IPS-18c (cell line): ENCODE data around the gene LRRC4.
A peak's percentile ranks its signal among the peaks of the same experiment; 100 is the strongest.

Experiments
- H3K4me3 ChIP-seq: 2 replicates; pipeline ENCODE4 v1.7.0; 2013; ENCODE audit warnings: low read depth, mild to moderate bottlenecking, low read length, moderate library complexity; ENCODE audit not compliant: insufficient read depth
- H3K9me3 ChIP-seq: one replicate; pipeline ENCODE4 v1.6.1; 2013; ENCODE audit warnings: mild to moderate bottlenecking, low read length, moderate library complexity; ENCODE audit not compliant: control insufficient read depth, insufficient read depth

The LRRC4 gene

GRCh38 chr7:128037880-128038619 is 6.8 kb upstream of the LRRC4 start:
- H3K9me3 ChIP-seq = no peaks in the 10 kb centered on the region
- no peak overlapping the region for H3K4me3 ChIP-seq

GRCh38 chr7:128037081-128037480 is 5.8 kb upstream of the LRRC4 start:
- Histone ChIP-seq H3K9me3 (no peaks in the 10 kb centered on the region), H3K4me3 (no peak overlapping the region)

GRCh38 chr7:128036226-128036940 is 5.1 kb upstream of the LRRC4 start:
- H3K4me3 ChIP-seq = no peak overlapping the region

GRCh38 chr7:128035712-128036111 is 4.5 kb upstream of the LRRC4 start:
- Histone ChIP-seq H3K9me3 (no peaks in the 10 kb centered on the region), H3K4me3 (no peak overlapping the region)

More at GRCh38 chr7:128036226-128036940, 5.1 kb upstream of the LRRC4 start:
- H3K9me3 ChIP-seq = no peaks in the 10 kb centered on the region

DNA sequence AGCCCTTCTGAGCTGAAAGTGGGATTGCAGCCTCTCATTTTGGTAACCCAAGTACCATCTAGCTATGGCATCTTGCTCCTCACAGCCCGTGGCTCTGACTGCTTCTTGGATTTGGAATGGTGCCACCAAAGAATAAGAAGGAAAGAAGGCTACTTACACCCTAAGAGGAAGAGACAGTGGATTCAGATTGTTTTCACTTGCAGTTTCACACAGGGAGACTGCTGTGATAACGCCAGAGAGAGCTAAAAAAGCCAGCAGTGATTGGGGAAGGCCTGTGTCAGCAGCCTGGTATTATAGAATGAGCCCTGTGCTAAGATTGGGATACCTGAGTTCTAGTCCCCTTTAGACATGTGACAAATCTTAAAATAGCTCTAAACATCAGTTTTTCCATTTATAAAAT is 3.6 kb upstream of the LRRC4 start:
- H3K9me3 ChIP-seq = no peaks in the 10 kb centered on the region

GRCh38 chr7:128033246-128033645 is 2.0 kb upstream of the LRRC4 start:
- Histone ChIP-seq H3K4me3 (peak overlapping the region; percentile 41; the same call in 1 of the 2 replicates), H3K9me3 (no peaks in the 10 kb centered on the region)

More for the DNA sequence above, 3.6 kb upstream of the LRRC4 start:
- no peak overlapping the region for H3K4me3 ChIP-seq

DNA sequence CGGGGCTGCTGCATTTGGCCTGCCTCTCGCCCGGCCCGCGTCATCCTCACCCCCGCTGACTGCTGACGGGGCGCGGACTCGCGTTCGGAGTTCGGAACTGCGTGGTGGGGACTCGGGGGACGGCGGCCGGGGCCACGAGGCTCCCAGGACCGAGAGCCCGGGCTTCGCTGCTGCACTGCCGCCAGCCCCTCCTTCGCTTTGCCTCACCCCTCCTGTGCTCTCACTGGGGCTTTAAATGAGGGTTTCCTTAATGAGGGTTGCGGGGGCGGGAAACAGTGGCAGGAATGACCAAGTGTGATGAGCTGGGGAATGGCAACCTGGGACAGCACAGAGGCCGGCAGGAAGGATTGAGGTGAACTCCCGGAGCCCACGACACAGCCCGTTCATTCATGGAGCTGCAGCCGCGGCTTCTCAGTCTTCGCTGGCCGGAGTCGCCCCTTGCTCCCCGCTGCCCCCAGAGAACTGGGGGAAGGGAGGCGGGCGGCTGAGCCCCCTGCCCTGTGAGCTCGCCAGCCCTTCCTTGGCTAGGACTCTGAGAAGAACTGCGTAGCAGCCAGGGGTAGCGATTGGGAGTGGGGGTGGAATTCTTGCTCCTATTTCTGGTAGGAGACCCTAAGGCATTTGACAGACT is 1.5 kb upstream of the LRRC4 start:
- Histone ChIP-seq H3K9me3 (no peaks in the 10 kb centered on the region), H3K4me3 (peak overlapping the region; percentile 41)

- peak overlapping the region; percentile 62 for H3K4me3 ChIP-seq
These were observed 816 bp upstream of the LRRC4 start for GRCh38 chr7:128031901-128032604.

DNA sequence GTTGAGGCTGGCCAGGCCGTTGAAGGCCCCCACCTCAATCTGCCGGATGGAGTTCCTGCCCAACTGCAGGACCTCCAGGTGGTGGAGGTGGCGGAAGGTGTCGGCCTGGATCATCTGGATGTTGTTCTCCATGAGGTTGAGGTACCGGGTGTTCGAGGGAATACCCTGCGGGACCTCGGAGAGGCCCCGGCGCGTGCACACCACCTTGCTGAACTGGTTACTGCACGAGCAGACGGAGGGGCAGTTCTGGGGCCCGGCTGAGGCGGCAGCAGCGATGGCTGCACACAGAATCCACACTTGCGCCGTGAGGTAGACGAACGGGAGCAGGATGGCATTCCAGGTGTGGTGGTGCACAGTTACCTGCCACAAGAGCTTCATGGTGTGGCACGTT is 979 bp downstream of the LRRC4 start:
- Histone ChIP-seq H3K4me3 (peak overlapping the region; percentile 75), H3K9me3 (no peaks in the 10 kb centered on the region)

More at GRCh38 chr7:128031901-128032604, 816 bp upstream of the LRRC4 start:
- no peaks in the 10 kb centered on the region for H3K9me3 ChIP-seq

- peak overlapping the region; percentile 20; the same call in 1 of the 2 replicates for H3K4me3 ChIP-seq
- no peaks in the 10 kb centered on the region for H3K9me3 ChIP-seq
These were observed 1.7 kb downstream of the LRRC4 start for GRCh38 chr7:128029405-128029995.

DNA sequence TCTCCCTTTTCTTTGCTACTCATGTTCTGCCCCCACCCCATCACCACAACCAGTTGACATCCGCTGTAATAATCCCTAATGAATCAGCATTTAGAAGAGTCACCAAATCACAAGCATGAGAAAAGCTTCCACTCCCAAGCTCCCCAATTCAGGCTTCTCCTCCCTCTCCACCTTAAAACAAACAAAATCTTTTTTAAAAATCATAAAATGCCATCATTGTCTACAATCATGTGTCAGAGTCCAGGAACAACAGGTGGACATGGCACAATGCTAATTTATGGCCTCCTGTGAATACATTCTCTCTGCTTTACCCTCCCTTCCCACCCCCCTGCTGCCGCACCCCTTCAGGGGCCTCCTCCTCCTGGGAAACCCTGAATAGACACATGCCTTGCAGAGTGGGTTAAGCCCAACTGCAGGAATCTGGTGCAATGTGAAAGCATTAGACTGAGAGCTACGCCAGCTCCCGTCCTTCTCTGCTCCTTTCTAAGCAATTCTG is 3.7 kb downstream of the LRRC4 start:
- Histone ChIP-seq H3K4me3 (0 out of 2 replicates have a peak overlapping the region, but pooled peaks have one; percentile 20), H3K9me3 (no peaks in the 10 kb centered on the region)

- Histone ChIP-seq H3K9me3 (no peaks in the 10 kb centered on the region), H3K4me3 (no peak overlapping the region)
These were observed 4.7 kb downstream of the LRRC4 start for GRCh38 chr7:128026551-128026950.

DNA sequence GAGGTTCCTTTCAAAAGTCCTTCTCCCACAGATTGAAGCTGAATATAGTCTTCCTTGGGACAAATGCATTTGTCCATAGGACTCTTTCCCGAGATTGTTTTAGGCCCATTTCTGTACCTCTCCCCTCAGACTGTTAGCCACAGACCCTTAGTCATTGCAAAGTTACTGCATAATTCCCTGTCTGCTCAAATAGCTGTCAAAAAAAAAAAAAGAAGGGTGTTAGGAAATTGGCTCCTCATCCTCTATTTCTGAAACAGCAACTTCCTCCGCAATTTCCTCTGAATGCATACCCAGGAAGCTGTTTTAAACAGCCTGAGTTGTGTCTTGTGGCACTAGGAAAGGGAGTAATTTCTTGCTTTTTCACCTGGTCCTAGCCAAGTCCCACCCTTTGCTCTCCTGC is 5.4 kb downstream of the LRRC4 start:
- Histone ChIP-seq H3K4me3 (no peak overlapping the region), H3K9me3 (no peaks in the 10 kb centered on the region)

DNA sequence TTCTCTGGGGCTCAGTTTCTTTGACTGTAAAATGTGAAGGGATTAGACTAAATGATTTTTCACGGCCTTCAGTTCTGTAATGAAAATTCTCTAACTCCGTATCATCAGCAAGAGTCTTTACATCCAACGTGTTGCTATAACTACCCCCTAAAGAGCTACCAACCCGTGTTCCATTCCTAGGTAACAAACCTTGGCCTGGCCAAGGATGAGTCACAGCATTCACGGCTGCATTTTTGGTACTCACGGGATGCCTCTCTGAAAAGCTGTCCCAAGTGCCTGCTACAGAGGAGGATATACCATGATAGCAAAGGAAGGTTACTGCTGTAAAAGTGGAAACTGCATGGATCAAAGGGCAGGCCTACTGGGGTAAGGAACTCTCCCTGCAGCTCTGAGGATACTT is 5.9 kb downstream of the LRRC4 start:
- H3K4me3 ChIP-seq = no peak overlapping the region
- no peaks in the 10 kb centered on the region for H3K9me3 ChIP-seq

DNA sequence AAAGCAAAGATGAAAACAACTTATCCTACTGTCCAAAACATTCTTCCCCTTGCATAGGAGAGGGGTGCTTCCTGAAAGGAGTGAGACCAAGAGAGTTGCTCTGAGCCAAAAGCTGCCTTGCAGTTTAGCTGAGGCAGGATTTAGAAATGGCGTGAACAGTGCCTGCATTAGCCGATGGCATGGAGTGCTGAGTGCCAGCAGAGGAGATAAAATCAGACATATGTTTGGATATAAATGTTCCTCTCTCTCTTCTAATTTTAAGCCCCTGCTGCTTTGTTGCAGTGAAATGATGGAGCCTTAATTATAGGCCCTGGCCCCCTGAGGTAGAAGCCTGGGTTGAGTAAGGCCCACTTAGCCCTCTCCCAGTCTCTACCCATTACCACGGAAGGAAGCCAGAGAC is 7.1 kb downstream of the LRRC4 start:
- Histone ChIP-seq H3K4me3 (no peak overlapping the region), H3K9me3 (no peaks in the 10 kb centered on the region)

DNA sequence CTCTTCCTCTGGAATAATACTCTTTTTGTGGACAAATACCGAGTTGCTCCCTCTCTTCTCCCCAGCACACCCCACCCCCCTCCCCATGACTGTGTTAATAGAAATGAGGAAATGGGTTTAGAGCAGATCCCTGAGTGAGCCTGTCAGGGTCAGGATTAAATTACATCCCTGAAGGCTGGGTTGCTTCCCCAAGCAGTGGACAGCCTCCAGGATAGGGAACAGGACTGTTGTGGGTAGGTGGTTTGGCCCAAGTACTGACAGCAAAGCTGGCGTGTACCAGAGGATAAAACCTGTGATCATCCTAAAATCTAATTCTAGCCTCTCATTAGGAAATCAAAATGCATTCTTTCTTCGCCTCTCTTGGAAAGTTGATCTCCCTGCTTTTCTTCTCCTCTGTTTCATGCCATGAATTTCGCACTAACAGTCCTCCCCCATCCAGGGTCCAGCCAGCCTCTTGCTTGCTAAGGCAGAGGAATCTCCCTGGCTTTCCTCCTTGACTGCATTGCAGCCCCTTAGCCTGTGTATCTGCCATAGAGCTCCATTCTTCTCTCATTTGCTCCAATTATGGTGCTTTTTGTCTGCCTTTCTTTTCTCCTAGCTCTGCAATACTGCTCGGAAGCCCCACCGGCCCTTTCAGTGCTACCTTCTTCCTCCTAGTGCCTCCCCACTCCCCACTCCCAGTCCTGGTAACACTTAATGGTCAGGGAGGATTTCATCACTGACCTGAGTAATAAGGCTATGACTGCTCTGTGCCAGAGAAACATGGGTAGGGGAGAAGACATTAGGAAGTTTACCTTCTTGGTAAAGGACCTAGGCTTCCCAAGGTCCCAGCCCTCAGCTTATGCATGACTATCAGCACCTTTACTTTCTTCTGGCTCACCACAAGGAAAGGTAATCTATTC is 8.4 kb downstream of the LRRC4 start:
- no peaks in the 10 kb centered on the region for H3K9me3 ChIP-seq
- H3K4me3 ChIP-seq = no peak overlapping the region
